IPS-15b (cell line): ENCODE data around the gene NHSL2.

Source experiments
- H3K27me3 ChIP-seq: one replicate; pipeline ENCODE4 v1.6.1; 2013; ENCODE audit warnings: low read length; ENCODE audit not compliant: control insufficient read depth, insufficient read depth
- H3K36me3 ChIP-seq: one replicate; pipeline ENCODE4 v1.6.1; 2013; ENCODE audit warnings: low read length; ENCODE audit not compliant: control insufficient read depth, insufficient read depth
- H3K4me1 ChIP-seq: one replicate; pipeline ENCODE4 v1.6.1; 2013; ENCODE audit warnings: mild to moderate bottlenecking, low read length; ENCODE audit not compliant: control insufficient read depth, insufficient read depth
- H3K4me3 ChIP-seq: one replicate; pipeline ENCODE4 v1.5.1; 2013; ENCODE audit warnings: low read depth, low read length
- H3K9ac ChIP-seq: one replicate; pipeline ENCODE4 v1.6.1; 2013; ENCODE audit warnings: low read depth, mild to moderate bottlenecking, low read length
- H3K9me3 ChIP-seq: one replicate; pipeline ENCODE4 v1.6.1; 2013; ENCODE audit warnings: mild to moderate bottlenecking, low read length; ENCODE audit not compliant: control insufficient read depth, insufficient read depth

NHSL2 gene

GRCh38 chrX:72038868-72039267 lies 128.2 kb downstream of the NHSL2 start:
- peaks cover 2% of the 10 kb centered on the region for H3K36me3 ChIP-seq
- peaks cover 4% of the 10 kb centered on the region for H3K9me3 ChIP-seq
- no peak overlapping the region for H3K9ac ChIP-seq

GRCh38 chrX:72040506-72040905 lies 129.9 kb downstream of the NHSL2 start:
- Histone ChIP-seq H3K27me3 (no peaks in the 10 kb centered on the region), H3K9me3 (peaks cover 4% of the 10 kb centered on the region), H3K4me1 (no peaks in the 10 kb centered on the region), H3K9ac (no peak overlapping the region), H3K4me3 (no peak overlapping the region), H3K36me3 (peaks cover 2% of the 10 kb centered on the region)

More at GRCh38 chrX:72038868-72039267, 128.2 kb downstream of the NHSL2 start:
- no peaks in the 10 kb centered on the region for H3K27me3 ChIP-seq
- H3K4me3 ChIP-seq: no peak overlapping the region
- H3K4me1 ChIP-seq: no peaks in the 10 kb centered on the region

GRCh38 chrX:72041176-72041575 lies 130.5 kb downstream of the NHSL2 start:
- Histone ChIP-seq H3K36me3 (peaks cover 2% of the 10 kb centered on the region), H3K4me1 (no peaks in the 10 kb centered on the region), H3K9ac (no peak overlapping the region), H3K4me3 (no peak overlapping the region), H3K9me3 (peaks cover 4% of the 10 kb centered on the region), H3K27me3 (no peaks in the 10 kb centered on the region)

GRCh38 chrX:72041871-72042851 lies 131.5 kb downstream of the NHSL2 start:
- H3K4me1 ChIP-seq: no peaks in the 10 kb centered on the region
- no peaks in the 10 kb centered on the region for H3K27me3 ChIP-seq
- peaks cover 2% of the 10 kb centered on the region for H3K36me3 ChIP-seq
- H3K9me3 ChIP-seq: peaks cover 4% of the 10 kb centered on the region
- no peak overlapping the region for H3K4me3 ChIP-seq
- no peak overlapping the region for H3K9ac ChIP-seq

- no peak overlapping the region for H3K9ac ChIP-seq
- no peaks in the 10 kb centered on the region for H3K4me1 ChIP-seq
- H3K27me3 ChIP-seq: no peaks in the 10 kb centered on the region
- peaks cover 4% of the 10 kb centered on the region for H3K9me3 ChIP-seq
- peaks cover 2% of the 10 kb centered on the region for H3K36me3 ChIP-seq
- H3K4me3 ChIP-seq: no peak overlapping the region
Observed at GRCh38 chrX:72042852-72043248, 132.2 kb downstream of the NHSL2 start.

- peaks cover 4% of the 10 kb centered on the region for H3K9me3 ChIP-seq
- H3K4me1 ChIP-seq: no peaks in the 10 kb centered on the region
- no peak overlapping the region for H3K4me3 ChIP-seq
- H3K27me3 ChIP-seq: no peaks in the 10 kb centered on the region
- peaks cover 2% of the 10 kb centered on the region for H3K36me3 ChIP-seq
- H3K9ac ChIP-seq: no peak overlapping the region
Observed at GRCh38 chrX:72043636-72044035, 133.0 kb downstream of the NHSL2 start.

GRCh38 chrX:72045141-72045540 lies 134.5 kb downstream of the NHSL2 start:
- Histone ChIP-seq H3K4me3 (no peak overlapping the region), H3K27me3 (no peaks in the 10 kb centered on the region), H3K36me3 (peaks cover 2% of the 10 kb centered on the region), H3K4me1 (no peaks in the 10 kb centered on the region), H3K9ac (no peak overlapping the region), H3K9me3 (peaks cover 4% of the 10 kb centered on the region)

GRCh38 chrX:72045552-72046277 lies 135.1 kb downstream of the NHSL2 start:
- Histone ChIP-seq H3K4me1 (no peaks in the 10 kb centered on the region), H3K9ac (no peak overlapping the region), H3K27me3 (no peaks in the 10 kb centered on the region), H3K4me3 (no peak overlapping the region), H3K36me3 (peaks cover 2% of the 10 kb centered on the region), H3K9me3 (peaks cover 4% of the 10 kb centered on the region)

GRCh38 chrX:72046447-72046846 lies 135.8 kb downstream of the NHSL2 start:
- Histone ChIP-seq H3K4me3 (no peak overlapping the region), H3K36me3 (peaks cover 2% of the 10 kb centered on the region), H3K27me3 (no peaks in the 10 kb centered on the region), H3K9ac (peak overlapping the region; percentile 37), H3K9me3 (no peaks in the 10 kb centered on the region), H3K4me1 (no peaks in the 10 kb centered on the region)

GRCh38 chrX:72048510-72049455 lies 138.1 kb downstream of the NHSL2 start:
- Histone ChIP-seq H3K4me3 (no peak overlapping the region), H3K27me3 (no peaks in the 10 kb centered on the region), H3K36me3 (no peaks in the 10 kb centered on the region), H3K9ac (no peak overlapping the region), H3K9me3 (no peaks in the 10 kb centered on the region), H3K4me1 (peaks cover 9% of the 10 kb centered on the region)

- H3K4me1 ChIP-seq: peaks cover 12% of the 10 kb centered on the region
Observed at GRCh38 chrX:72050011-72050410, 139.4 kb downstream of the NHSL2 start.

More at GRCh38 chrX:72050011-72050410, 139.4 kb downstream of the NHSL2 start:
- Histone ChIP-seq H3K9me3 (no peaks in the 10 kb centered on the region), H3K36me3 (no peaks in the 10 kb centered on the region), H3K9ac (no peak overlapping the region), H3K4me3 (no peak overlapping the region), H3K27me3 (no peaks in the 10 kb centered on the region)
